NCI-H2171 (cell line): ENCODE measurements around the gene UBE2C.

Experiments used
- DNase-seq: peaks from one replicate; lab custom pipeline; 2025; lab: John Stamatoyannopoulos, UW

UBE2C gene

DNA sequence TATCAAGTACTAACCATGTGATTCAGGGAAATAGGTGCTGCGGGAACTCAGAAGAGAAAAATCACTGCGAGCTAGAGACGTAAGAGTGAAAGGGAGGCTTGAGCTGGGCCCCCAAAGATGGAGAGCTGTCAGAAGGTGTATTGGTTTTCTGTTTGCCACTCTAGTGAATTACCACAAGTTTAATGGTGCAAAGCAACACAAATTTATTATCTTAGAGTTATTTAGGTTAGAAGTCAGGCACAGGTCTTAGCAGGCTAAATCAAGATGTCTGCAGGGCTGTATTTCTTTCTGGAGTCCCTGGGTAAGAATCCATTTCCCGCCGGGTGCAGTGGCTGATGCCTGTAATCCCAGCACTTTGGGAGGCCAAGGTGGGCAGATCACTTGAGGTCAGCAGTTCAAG, 47.5 kb downstream of the UBE2C start:
- no peak for DNase-seq

DNA sequence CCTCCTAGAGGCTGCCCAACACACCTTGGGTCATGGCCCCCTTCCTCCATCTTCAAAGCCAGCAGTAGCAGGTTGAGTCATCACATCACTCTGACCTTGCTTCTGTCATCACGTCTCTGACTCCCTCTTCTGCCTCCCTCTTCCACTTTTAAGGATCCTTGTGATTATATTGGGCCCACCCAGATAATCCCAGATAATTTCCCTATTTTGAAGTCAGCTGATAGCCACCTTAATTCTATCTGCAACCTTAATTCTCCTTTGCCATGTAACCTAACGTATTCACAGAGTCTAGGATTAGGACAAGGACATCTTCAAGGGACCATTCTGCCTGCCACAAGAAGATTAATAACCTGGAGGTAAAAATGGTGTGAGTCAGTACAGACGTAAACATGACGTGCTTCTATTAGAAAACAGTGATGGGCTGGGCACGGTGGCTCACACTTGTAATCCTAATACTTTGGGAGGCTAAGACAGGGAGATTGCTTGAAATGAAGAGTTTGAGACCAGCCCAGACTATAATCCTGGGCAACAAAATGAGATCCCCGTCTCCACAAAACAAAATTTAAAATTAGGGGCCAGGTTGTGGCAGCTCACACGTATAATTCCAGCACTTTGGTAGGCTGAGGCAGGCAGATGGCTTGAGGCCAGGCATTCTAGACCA, 48.2 kb downstream of the UBE2C start:
- DNase-seq, result peak; percentile 86

DNA sequence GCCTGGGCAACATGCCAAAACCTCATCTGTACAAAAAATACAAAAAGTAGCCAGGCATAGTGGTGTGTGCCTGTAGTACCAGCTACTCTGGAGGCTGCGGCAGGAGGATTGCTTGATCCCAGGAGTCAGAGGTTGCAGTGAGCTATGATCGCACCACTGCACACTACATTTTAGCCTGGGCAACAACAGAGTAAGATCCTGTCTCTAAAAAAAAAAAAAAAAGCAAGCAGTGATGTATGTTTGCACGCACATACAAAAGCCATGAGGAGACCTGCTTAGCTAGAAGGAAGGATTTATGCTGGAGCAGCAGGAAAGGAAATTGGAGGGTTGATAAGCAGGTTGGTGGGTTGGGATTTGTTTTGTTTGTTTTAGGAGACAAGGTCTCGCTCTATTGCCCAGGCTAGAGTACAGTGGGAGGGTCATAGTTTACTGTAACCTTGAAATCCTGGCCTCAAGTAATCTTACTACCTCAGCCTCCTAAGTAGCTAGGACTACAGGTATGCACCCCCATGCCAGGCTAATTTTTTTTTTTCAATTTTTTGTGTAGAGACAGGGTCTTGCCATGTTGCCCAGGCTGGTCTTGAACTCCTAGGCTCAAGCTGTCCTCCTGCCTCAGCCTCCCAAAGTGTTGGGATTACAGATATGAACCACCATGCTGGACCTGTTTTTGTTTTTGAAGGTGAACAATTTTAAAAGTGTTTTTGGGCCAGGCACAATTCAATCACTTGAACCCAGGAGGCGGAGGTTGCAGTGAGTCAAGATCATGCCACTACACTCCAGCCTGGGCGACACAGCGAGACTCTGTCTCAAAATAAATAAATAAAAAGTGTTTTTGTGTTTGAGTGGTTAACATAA, 49.0 kb downstream of the UBE2C start:
- DNase-seq, result no peak

DNA sequence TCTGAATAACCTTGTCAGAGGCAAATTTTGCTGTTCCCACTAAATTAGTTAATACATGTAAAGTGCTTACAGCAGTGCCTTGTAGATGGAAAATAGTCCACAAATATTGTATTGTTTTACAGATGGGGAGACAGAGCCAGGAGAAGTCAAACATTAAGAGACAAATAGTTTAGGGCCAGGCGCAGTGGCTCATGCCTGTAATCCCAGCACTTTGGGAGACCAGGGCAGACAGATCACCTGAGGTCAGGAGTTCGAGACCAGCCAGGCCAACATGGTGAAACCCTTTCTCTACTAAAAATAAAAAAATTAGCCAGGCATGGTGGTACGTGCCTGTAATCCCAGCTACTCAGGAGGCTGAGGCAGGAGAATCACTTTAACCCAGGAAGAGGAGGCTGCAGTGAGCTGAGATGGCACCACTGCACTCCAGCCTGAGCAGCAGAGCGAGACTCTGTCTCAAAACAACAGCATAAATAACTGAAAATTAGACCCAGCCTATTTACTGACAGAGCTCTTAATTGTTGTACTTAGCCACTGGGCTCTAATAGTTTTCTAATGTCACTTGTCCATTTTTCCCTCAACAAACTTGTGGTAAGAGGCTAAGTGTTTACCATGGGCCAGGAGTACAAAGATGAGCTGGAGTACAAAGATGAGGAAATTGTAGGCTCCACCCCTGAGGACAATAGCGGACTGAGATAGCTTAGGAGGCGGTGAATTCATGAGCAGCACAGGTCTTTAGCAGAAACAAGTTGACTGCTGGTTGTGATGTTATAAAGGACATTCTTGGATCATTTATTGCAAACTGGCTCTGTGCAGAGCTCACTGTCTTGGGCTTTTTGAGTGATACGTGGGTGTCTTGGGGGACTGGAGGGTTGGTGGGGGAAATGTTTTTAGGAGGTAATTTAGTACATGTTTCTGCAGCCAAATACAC, 51.4 kb downstream of the UBE2C start:
- DNase-seq, result no peak

DNA sequence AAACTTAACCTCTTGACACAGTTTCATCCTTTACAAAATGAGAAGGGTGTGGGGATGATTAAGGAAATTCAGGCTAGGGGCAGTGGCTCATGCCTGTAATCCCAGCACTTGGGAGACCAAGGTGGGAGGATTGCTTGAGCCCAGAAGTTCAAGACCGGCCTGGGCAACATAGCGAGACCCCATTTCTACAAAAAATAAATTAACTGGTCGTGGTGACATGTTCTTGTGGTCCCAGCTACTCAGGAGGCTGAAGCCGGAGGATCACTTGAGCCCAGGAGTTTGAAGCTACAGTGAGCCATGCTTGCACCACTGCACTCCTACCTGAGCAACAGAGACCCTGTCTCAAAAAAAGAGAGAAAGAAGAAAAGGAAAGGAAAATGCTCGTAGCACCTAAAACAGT, 54.0 kb downstream of the UBE2C start:
- DNase-seq, result no peak
